Right lobe of liver (tissue), 4 donors: ENCODE results near the gene ELANE.

ENCODE experiments used
- CTCF ChIP-seq, 4 donors: fragments of 200-600 bp in 3 of 4; fragments of 450-650 bp in 1 of 4; IDR thresholded peaks; one replicate each; pipeline versions ENCODE4 v1.5.1 to v1.8.0; 2016 to 2022; ENCODE audit warnings: antibody characterized with exemption in 4 of 4, mild to moderate bottlenecking in 2 of 4
- POLR2A ChIP-seq: fragments of 450-650 bp; IDR thresholded peaks from one replicate; pipeline ENCODE4 v1.6.1; 2017; ENCODE audit warnings: antibody characterized with exemption, mild to moderate bottlenecking
- donor health status: DM: no; HTN: no; CAD: no.
- donor health status: DM: no; HTN: no; CAD: no.
- donor health status: DM: no; HTN: yes; CAD: no.

GRCh38 chr19:875265-875879 is 23.3 kb downstream of the ELANE start:
- TF ChIP-seq CTCF (IDR thresholded peaks at IDR 0.05) (no peak), POLR2A (no peak)
